IMR-90 (cell line): ENCODE data around the gene POLA2. TPM values are rescaled to one million over a fixed set of nuclear protein-coding genes. Genes with fewer than 3 reads are reported as not detected.

Source experiments
- ATAC-seq: fragments of 200-7000 bp; cut with Tn5 transposase; 2 replicates; pipeline ENCODE4 v1.9.1; 2020; ENCODE audit warnings: low read depth, mild to moderate bottlenecking, moderate library complexity
- BruUV-seq: library from RNA; stranded (reverse); fragments of 400-500 nt; replicated peaks from 2 replicates; lab custom pipeline; 2021; lab: Mats Ljungman, UMichigan
- CTCF ChIA-PET: fragments of 300-600 bp; formaldehyde crosslinking; extraction: SDS; loops from one replicate; lab custom pipeline; 2021; ENCODE audit warnings: antibody characterized with exemption; lab: Yijun Ruan, JAX
- POLR2A ChIA-PET: fragments of 300-600 bp; sonication (Branson Sonifier 250); formaldehyde crosslinking; loops from one replicate; lab custom pipeline; 2022; ENCODE audit warnings: antibody characterized with exemption; ENCODE audit not compliant: unreplicated experiment; lab: Charles Lee
- DNase-seq: peaks from one replicate; pipeline ENCODE4 v3.0.0; 2013
- H2AFZ ChIP-seq: replicated peaks from 2 replicates; pipeline ENCODE3; 2013; ENCODE audit warnings: low read length, mild to moderate bottlenecking; ENCODE audit not compliant: poor library complexity
- H2AK5ac ChIP-seq: 2 replicates; pipeline ENCODE4 v1.6.1; 2013; ENCODE audit warnings: low read depth, low read length, inconsistent platforms
- H2AK9ac ChIP-seq: replicated peaks from 2 replicates; pipeline ENCODE3; 2013; ENCODE audit warnings: mild to moderate bottlenecking, low read depth, low read length, moderate library complexity; ENCODE audit not compliant: poor library complexity
- H2BK120ac ChIP-seq: 2 replicates; pipeline ENCODE4 v1.6.1; 2013; ENCODE audit warnings: low read depth, low read length, inconsistent platforms
- H2BK15ac ChIP-seq: 3 replicates; pipeline ENCODE4 v1.6.1; 2013; ENCODE audit warnings: low read depth, low read length, inconsistent platforms
- H2BK20ac ChIP-seq: 2 replicates; pipeline ENCODE4 v1.6.1; 2013; ENCODE audit warnings: low read depth, mild to moderate bottlenecking, inconsistent platforms, low read length, moderate library complexity
- H2BK5ac ChIP-seq: 2 replicates; pipeline ENCODE4 v1.6.1; 2013; ENCODE audit warnings: mild to moderate bottlenecking, low read depth, low read length, inconsistent platforms; ENCODE audit not compliant: poor library complexity, severe bottlenecking
- H3K14ac ChIP-seq: replicated peaks from 2 replicates; pipeline ENCODE4 v1.6.1; 2013; ENCODE audit warnings: low read depth, low read length, inconsistent platforms
- H3K18ac ChIP-seq: 2 replicates; pipeline ENCODE4 v1.6.1; 2013; ENCODE audit warnings: low read depth, low read length, control low read depth
- H3K23ac ChIP-seq: 2 replicates; pipeline ENCODE4 v1.6.1; 2013; ENCODE audit warnings: low read depth, low read length, inconsistent platforms
- H3K27ac ChIP-seq: 2 replicates; pipeline ENCODE4 v1.5.1; 2013; ENCODE audit warnings: mild to moderate bottlenecking, control low read depth, low read length; ENCODE audit not compliant: insufficient read depth
- H3K27me3 ChIP-seq: 2 replicates; pipeline ENCODE4 v1.6.1; 2013; ENCODE audit warnings: low read length; ENCODE audit not compliant: control insufficient read depth, insufficient read depth
- H3K36me3 ChIP-seq: 2 replicates; pipeline ENCODE4 v1.6.1; 2013; ENCODE audit warnings: low read length, mixed read lengths; ENCODE audit not compliant: control insufficient read depth, insufficient read depth
- H3K4ac ChIP-seq: 2 replicates; pipeline ENCODE4 v1.6.1; 2013; ENCODE audit warnings: low read depth, low read length, inconsistent platforms
- H3K4me1 ChIP-seq: 2 replicates; pipeline ENCODE4 v1.6.1; 2013; ENCODE audit warnings: low read length, mixed read lengths; ENCODE audit not compliant: control insufficient read depth, insufficient read depth
- H3K4me2 ChIP-seq: 2 replicates; pipeline ENCODE4 v1.6.1; 2013; ENCODE audit warnings: low read depth, mild to moderate bottlenecking, control low read depth, low read length, moderate library complexity
- H3K4me3 ChIP-seq: 2 replicates; pipeline ENCODE4 v1.5.1; 2013; ENCODE audit warnings: low read depth, mild to moderate bottlenecking, control low read depth, low read length, moderate library complexity; ENCODE audit not compliant: insufficient read depth
- H3K56ac ChIP-seq: 2 replicates; pipeline ENCODE4 v1.6.1; 2013; ENCODE audit warnings: low read length, inconsistent platforms; ENCODE audit not compliant: insufficient read depth; ENCODE audit errors: extremely low read depth
- H3K79me1 ChIP-seq, 2 experiments: 2 replicates each; pipeline ENCODE4 v1.6.1; 2013; ENCODE audit warnings: low read length in 2 of 2, inconsistent platforms in 1 of 2, low read depth in 1 of 2
- H3K9ac ChIP-seq: 2 replicates; pipeline ENCODE4 v1.6.1; 2013; ENCODE audit warnings: low read depth, low read length, control low read depth
- H3K9me1 ChIP-seq: 2 replicates; pipeline ENCODE4 v1.6.1; 2013; ENCODE audit warnings: low read length, inconsistent platforms; ENCODE audit not compliant: insufficient read depth
- H3K9me3 ChIP-seq: 2 replicates; pipeline ENCODE4 v1.6.1; 2013; ENCODE audit warnings: low read length; ENCODE audit not compliant: control insufficient read depth, insufficient read depth
- H4K20me1 ChIP-seq: 2 replicates; pipeline ENCODE4 v1.6.1; 2013; ENCODE audit warnings: low read length, inconsistent platforms; ENCODE audit not compliant: insufficient read depth
- H4K5ac ChIP-seq: 2 replicates; pipeline ENCODE4 v1.6.1; 2013; ENCODE audit warnings: mild to moderate bottlenecking, low read depth, low read length, control low read depth
- H4K8ac ChIP-seq, 2 experiments: 2 replicates each; pipeline ENCODE4 v1.6.1; 2013; ENCODE audit warnings: low read depth in 2 of 2, low read length in 2 of 2, control low read depth in 1 of 2, inconsistent platforms in 1 of 2
- H4K91ac ChIP-seq: 2 replicates; pipeline ENCODE4 v1.6.1; 2013; ENCODE audit warnings: low read depth, low read length, inconsistent platforms; ENCODE audit not compliant: insufficient read depth
- FOS ChIP-seq: fragments of 150-350 bp; IDR thresholded peaks from 2 replicates; pipeline ENCODE4 v1.6.1; 2016; ENCODE audit warnings: low read depth, low read length
- WGBS, 2 experiments: methylation state at CpG; one replicate each; pipeline versions ENCODE4 v1.1.5 to v1.1.7; 2013; ENCODE audit warnings: missing lambda C conversion rate in 2 of 2; ENCODE audit not compliant: insufficient read length in 1 of 2; ENCODE audit errors: extremely low coverage in 2 of 2; 5-methylcytosine and 5-hydroxymethylcytosine counted together
- dilution Hi-C: fragments of 300-500 bp; cut with HindIII; formaldehyde crosslinking; loops from one replicate; pipeline ENCODE4 v1.14.3; 2018; ENCODE audit warnings: low sequenced_read_pairs; ENCODE audit not compliant: unreplicated experiment
- in situ Hi-C: fragments of 300-500 bp; cut with MboI; formaldehyde crosslinking; loops from 3 replicates; pipeline ENCODE4 v1.14.3; 2019; ENCODE audit warnings: low sequenced_read_pairs, inconsistent platforms, mixed read lengths
- intact Hi-C: fragments of 100-400 bp; cut with micrococcal nuclease; formaldehyde crosslinking; loops from 2 replicates; pipeline ENCODE4 v1.10.0; 2022
- polyA plus RNA-seq, 3 experiments: library from polyadenylated mRNA; depleted of rRNA; stranded (reverse); fragments of >200 nt; gene quantifications; 2 replicates each; pipeline ENCODE4 v1.2.3, GENCODE V29; 2012; ENCODE audit warnings: low replicate concordance in 1 of 3
- total RNA-seq: library from RNA; depleted of rRNA; stranded (reverse); fragments of >200 nt; gene quantifications from 2 replicates; pipeline ENCODE4 v1.2.3, GENCODE V29; 2012

POLA2 gene
- total and polyA plus RNA-seq, 2 of the 4 experiments (the other 2 are of a cell fraction) = 14.2 to 17.3 TPM

- H2AK5ac ChIP-seq = no peak overlapping the region
- no peak overlapping the region for H2BK5ac ChIP-seq
- no peak overlapping the region for H2AK9ac ChIP-seq
- dilution Hi-C loops (no loop called here), intact Hi-C loops (no loop called here), in situ Hi-C loops (no loop called here)
- no peak for TF ChIP-seq FOS
- no peak for DNase-seq
- no peak overlapping the region for H2BK20ac ChIP-seq
- POLR2A ChIA-PET = no interaction called here
- no peak overlapping the region for H3K9ac ChIP-seq
- H3K36me3 ChIP-seq = peaks cover 9% of the 10 kb centered on the region
- no peaks in the 10 kb centered on the region for H3K9me3 ChIP-seq
- no peaks in the 10 kb centered on the region for H3K27me3 ChIP-seq
- no peak overlapping the region for H3K4ac ChIP-seq
- no peak overlapping the region for H3K56ac ChIP-seq
- H3K79me1 ChIP-seq = peaks cover 11 to 29% of the 10 kb centered on the region in 2 experiments
- H2BK120ac ChIP-seq = no peak overlapping the region
- no CpG with 5 or more reads among the region's 4 CpGs for WGBS, 2 experiments
- CTCF ChIA-PET = no interaction called here
- H3K23ac ChIP-seq = no peak overlapping the region
- H3K27ac ChIP-seq = no peak overlapping the region
- H2AFZ ChIP-seq = no peak overlapping the region
- H3K18ac ChIP-seq = no peak overlapping the region
- BruUV-seq = no TSS peak
- H3K9me1 ChIP-seq = peaks cover 11% of the 10 kb centered on the region
- H3K4me3 ChIP-seq = no peak overlapping the region
- H4K20me1 ChIP-seq = no peaks in the 10 kb centered on the region
- H3K4me1 ChIP-seq = peaks cover 6% of the 10 kb centered on the region
- no peak overlapping the region for H2BK15ac ChIP-seq
- ATAC-seq = no peak
- no peak overlapping the region for H3K4me2 ChIP-seq
- no peak overlapping the region for H4K8ac ChIP-seq
- H4K5ac ChIP-seq = no peak overlapping the region
- no peak overlapping the region for H3K14ac ChIP-seq
- H4K91ac ChIP-seq = no peak overlapping the region
These were observed 24.9 kb downstream of the POLA2 start for GRCh38 chr11:65286686-65287085.
